SK-N-SH (cell line): Measurements from ENCODE around the gene TRPM8.

Experiments used
- CTCF ChIP-seq: fragments of 200-600 bp; sonication (generic); IDR thresholded peaks from 2 replicates; pipeline ENCODE4 v1.6.1; 2017; ENCODE audit warnings: antibody characterized with exemption, mild to moderate bottlenecking, moderate library complexity
- ELF1 ChIP-seq: IDR thresholded peaks from 2 replicates; pipeline ENCODE4 v1.4.0; 2012
- EZH2phosphoT487 ChIP-seq: fragments of 200-600 bp; sonication (generic); IDR thresholded peaks from 2 replicates; pipeline ENCODE4 v1.6.1; 2017; ENCODE audit warnings: low read depth, mixed run types, mild to moderate bottlenecking, antibody characterized with exemption, moderate library complexity, borderline replicate concordance
- FOXM1 ChIP-seq: IDR thresholded peaks from 2 replicates; pipeline ENCODE4 v1.4.0; 2012; ENCODE audit warnings: low read depth, mild to moderate bottlenecking
- MXI1 ChIP-seq: IDR thresholded peaks from 2 replicates; pipeline ENCODE4 v1.6.1; 2012; ENCODE audit warnings: mild to moderate bottlenecking, low read depth, low read length, improper control_type of control experiment
- PBX3 ChIP-seq: IDR thresholded peaks from 2 replicates; pipeline ENCODE4; 2012
- POLR2AphosphoS5 ChIP-seq: IDR thresholded peaks from 2 replicates; pipeline ENCODE4 v1.6.1; 2012; ENCODE audit warnings: low read depth, low read length
- TF ChIP-seq, protein P1 (sequence below): IDR thresholded peaks from 2 replicates; pipeline ENCODE4 v1.6.1; 2012; ENCODE audit warnings: mild to moderate bottlenecking, low read depth, low read length, moderate library complexity

GRCh38 chr2:234061624-234062257 lies 144.6 kb downstream of the TRPM8 start:
- TF ChIP-seq ELF1, result no peak
- TF ChIP-seq, protein P1, sequence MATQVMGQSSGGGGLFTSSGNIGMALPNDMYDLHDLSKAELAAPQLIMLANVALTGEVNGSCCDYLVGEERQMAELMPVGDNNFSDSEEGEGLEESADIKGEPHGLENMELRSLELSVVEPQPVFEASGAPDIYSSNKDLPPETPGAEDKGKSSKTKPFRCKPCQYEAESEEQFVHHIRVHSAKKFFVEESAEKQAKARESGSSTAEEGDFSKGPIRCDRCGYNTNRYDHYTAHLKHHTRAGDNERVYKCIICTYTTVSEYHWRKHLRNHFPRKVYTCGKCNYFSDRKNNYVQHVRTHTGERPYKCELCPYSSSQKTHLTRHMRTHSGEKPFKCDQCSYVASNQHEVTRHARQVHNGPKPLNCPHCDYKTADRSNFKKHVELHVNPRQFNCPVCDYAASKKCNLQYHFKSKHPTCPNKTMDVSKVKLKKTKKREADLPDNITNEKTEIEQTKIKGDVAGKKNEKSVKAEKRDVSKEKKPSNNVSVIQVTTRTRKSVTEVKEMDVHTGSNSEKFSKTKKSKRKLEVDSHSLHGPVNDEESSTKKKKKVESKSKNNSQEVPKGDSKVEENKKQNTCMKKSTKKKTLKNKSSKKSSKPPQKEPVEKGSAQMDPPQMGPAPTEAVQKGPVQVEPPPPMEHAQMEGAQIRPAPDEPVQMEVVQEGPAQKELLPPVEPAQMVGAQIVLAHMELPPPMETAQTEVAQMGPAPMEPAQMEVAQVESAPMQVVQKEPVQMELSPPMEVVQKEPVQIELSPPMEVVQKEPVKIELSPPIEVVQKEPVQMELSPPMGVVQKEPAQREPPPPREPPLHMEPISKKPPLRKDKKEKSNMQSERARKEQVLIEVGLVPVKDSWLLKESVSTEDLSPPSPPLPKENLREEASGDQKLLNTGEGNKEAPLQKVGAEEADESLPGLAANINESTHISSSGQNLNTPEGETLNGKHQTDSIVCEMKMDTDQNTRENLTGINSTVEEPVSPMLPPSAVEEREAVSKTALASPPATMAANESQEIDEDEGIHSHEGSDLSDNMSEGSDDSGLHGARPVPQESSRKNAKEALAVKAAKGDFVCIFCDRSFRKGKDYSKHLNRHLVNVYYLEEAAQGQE, result no peak
- TF ChIP-seq CTCF, result no peak
- no peak for TF ChIP-seq EZH2phosphoT487
- no peak for TF ChIP-seq FOXM1
- no peak for TF ChIP-seq POLR2AphosphoS5
- no peak for TF ChIP-seq MXI1
- no peak for TF ChIP-seq PBX3
